Measurements from ENCODE around the gene PGK1. TPM values are rescaled to one million over a fixed set of nuclear protein-coding genes. Genes with fewer than 3 reads are reported as not detected.

The PGK1 gene
- total RNA-seq, 2 experiments from 2014 or later, result 744 to 766 TPM

DNA sequence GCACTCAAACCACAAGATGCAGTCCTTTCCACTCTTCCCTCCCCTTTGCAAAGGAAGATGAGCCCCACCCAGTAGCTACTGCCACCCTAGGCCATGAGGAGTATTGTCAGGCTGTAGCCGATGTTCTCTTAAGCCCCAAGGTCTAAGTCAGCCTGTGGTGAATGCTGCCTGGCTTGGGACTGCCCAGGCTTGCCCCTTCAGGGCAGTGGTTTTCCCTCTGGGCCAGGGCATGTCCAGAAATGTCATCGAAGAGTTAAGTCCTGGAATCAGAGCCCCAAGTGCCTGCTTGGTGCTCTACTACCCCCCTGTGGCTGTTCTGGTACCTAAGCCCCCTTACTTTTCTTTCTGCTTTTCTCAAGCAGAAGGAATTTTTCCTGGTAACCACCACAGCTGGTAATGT, 11.8 kb upstream of the PGK1 start:
- H3K9me3 Mint-ChIP-seq, result no peaks in the 10 kb centered on the region
- DNase-seq, result peak; percentile 24
- no peak overlapping the region for H3K27ac Mint-ChIP-seq
- intact Hi-C loops (cut with micrococcal nuclease), result loop anchor here (1.0 to 2.0 kb wide), 2 partner anchors 67 to 182 kb away; partner anchors contain the start of gene ATP7A
- H3K4me3 Mint-ChIP-seq, result no peak overlapping the region
- H3K36me3 Mint-ChIP-seq (ENCODE audit: low read depth), result peaks cover 1% of the 10 kb centered on the region
- H3K4me1 Mint-ChIP-seq (ENCODE audit: low read depth), result no peaks in the 10 kb centered on the region
- CTCF ChIA-PET, result interaction anchor here (0.6 kb wide), 1 partner anchor 254 kb away, joined by 3 read pairs; no protein-coding TSS in a partner anchor
- no peaks in the 10 kb centered on the region for H3K27me3 Mint-ChIP-seq (ENCODE audit: low read depth)

DNA sequence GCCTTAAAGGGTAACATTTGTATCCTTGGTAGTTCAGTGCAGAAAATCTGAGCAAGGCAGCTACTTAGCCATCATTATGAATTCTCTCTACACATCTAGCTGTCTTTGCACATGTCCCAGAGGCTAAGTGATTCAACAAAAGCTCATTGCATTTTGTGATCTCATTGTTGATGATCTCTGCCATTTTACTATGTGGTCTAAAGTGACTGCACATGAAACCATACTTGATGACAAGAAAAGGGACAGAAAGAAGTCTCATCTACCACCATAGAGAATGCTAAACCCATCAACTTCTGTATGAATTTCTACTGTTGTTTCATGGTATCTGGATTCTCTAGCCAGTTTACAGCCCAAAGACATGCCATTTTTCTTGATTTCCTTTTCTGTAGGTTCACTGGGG, 5.9 kb upstream of the PGK1 start:
- peaks cover 2% of the 10 kb centered on the region for H3K36me3 Mint-ChIP-seq (ENCODE audit: low read depth)
- H3K27me3 Mint-ChIP-seq (ENCODE audit: low read depth), result no peaks in the 10 kb centered on the region
- H3K4me3 Mint-ChIP-seq, result no peak overlapping the region
- H3K27ac Mint-ChIP-seq, result no peak overlapping the region
- H3K4me1 Mint-ChIP-seq (ENCODE audit: low read depth), result peaks cover 6% of the 10 kb centered on the region
- peaks cover 3% of the 10 kb centered on the region for H3K9me3 Mint-ChIP-seq
- CTCF ChIA-PET, result no interaction called here
- intact Hi-C loops (cut with micrococcal nuclease), result no loop called here
- no peak for DNase-seq

DNA sequence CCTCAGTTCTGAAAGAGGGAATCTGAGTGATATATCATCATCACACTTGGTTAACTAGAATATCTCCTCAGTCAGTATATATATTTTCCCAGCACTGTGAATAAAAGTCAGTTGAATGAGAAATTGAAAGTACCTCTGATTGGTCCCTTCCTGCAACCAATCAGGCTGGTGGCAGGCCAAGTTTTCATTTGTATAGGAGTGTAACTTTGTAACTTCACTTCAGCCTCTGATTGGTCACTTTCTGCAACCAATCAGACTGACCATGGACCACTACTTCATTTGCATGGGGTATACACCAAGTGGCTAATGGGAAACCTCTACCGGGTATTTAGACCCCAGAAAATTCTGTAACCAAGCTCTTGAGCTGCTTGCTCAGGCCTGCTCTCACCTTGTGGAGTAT, 2.0 kb upstream of the PGK1 start:
- intact Hi-C loops (cut with micrococcal nuclease), result loop anchor here (5.0 to 10.0 kb wide), 4 partner anchors 140 to 1163 kb away; no protein-coding TSS in a partner anchor
- DNase-seq, result no peak

DNA sequence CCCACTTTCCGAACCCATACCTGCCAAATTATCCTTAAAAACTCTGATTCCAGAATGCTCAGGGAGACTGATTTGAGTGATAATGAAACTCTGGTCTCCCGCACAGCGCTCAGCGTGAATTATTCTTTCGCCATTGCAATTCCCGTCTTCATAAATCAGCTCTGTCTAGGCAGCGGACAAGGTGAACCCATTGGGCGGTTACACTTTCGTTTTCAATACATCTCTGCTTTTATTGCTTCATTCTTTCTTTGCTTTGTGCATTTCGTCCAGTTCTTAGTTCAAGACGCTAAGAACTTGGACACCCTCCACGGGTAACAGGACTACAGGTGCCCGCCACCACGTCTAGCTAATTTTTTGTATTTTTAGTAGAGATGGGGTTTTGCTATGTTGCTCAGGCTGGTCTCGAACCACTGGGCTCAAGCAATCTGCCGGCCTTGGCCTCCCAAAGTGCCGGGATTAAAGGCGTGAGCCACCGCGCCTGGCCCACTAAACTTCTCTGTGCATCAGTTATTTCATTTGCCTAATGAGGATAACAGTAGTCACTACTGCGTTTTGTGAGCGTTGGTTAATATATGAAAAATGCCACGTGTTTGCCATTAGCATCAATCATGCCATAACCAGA, 936 bp upstream of the PGK1 start:
- peaks cover 21% of the 10 kb centered on the region for H3K4me1 Mint-ChIP-seq (ENCODE audit: low read depth)
- CTCF ChIA-PET, result no interaction called here
- intact Hi-C loops (cut with micrococcal nuclease), result loop anchor here (5.0 to 10.0 kb wide), 4 partner anchors 141 to 1162 kb away; no protein-coding TSS in a partner anchor
- peaks cover 31% of the 10 kb centered on the region for H3K36me3 Mint-ChIP-seq (ENCODE audit: low read depth)
- H3K4me3 Mint-ChIP-seq, result peak overlapping the region; percentile 95
- no peak for DNase-seq
- no peaks in the 10 kb centered on the region for H3K27me3 Mint-ChIP-seq (ENCODE audit: low read depth)
- H3K9me3 Mint-ChIP-seq, result peaks cover 4% of the 10 kb centered on the region
- H3K27ac Mint-ChIP-seq, result peak overlapping the region; percentile 84

More for the DNA sequence above, 2.0 kb upstream of the PGK1 start:
- no peak overlapping the region for H3K4me3 Mint-ChIP-seq
- H3K36me3 Mint-ChIP-seq (ENCODE audit: low read depth), result peaks cover 23% of the 10 kb centered on the region
- H3K4me1 Mint-ChIP-seq (ENCODE audit: low read depth), result peaks cover 11% of the 10 kb centered on the region
- H3K27ac Mint-ChIP-seq, result no peak overlapping the region
- no peaks in the 10 kb centered on the region for H3K27me3 Mint-ChIP-seq (ENCODE audit: low read depth)
- CTCF ChIA-PET, result interaction anchor here (0.7 to 1.1 kb wide), 2 partner anchors 28 to 37 kb away, joined by 3 read pairs; partner anchors contain the start of gene TAF9B
- peaks cover 4% of the 10 kb centered on the region for H3K9me3 Mint-ChIP-seq

DNA sequence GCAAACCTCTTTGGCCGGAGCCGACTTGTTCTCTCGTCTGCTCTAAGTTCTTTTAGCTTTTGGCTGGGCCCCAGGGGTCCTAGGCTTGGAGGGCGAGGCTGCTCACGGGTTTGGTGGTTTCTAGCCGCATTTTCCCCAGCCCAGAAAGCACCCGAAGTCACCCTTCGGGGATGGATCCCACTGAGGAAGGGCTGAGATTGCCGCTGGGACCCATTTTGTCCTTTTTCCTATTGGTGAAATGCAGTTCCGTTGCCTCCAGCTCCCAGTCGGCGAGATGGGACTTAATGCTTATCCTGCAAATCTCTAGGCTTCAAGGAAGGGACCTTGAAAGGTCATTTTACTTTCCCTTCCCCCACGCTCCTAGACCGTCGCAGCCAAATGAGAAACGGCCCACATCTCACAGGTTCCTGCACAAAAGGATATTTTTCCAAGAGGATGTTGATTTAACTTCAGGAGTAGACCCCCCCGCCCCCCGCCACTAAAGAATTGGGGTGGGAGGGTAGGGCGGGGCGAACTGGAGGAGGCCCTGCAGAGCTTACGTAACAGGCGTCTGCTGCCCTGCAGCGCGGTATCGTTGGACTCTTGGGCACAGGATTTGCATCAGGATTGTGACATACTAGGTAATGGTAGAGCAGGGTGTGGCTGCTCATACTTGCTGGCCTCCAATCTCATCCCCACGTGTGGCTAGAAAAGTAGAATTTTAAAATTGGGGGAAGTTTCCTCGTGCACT, 564 bp downstream of the PGK1 start:
- intact Hi-C loops (cut with micrococcal nuclease), result loop anchor here (1.0 to 10.0 kb wide), 14 partner anchors 35 to 1160 kb away; partner anchors contain the start of genes ATP7A, ATRX, COX7B and MAGT1
- peaks cover 35% of the 10 kb centered on the region for H3K4me1 Mint-ChIP-seq (ENCODE audit: low read depth)
- peak overlapping the region; percentile 92 for H3K27ac Mint-ChIP-seq
- peak; percentile 21 for DNase-seq
- H3K36me3 Mint-ChIP-seq (ENCODE audit: low read depth), result peaks cover 38% of the 10 kb centered on the region
- H3K4me3 Mint-ChIP-seq, result peak overlapping the region; percentile 95
- no peaks in the 10 kb centered on the region for H3K27me3 Mint-ChIP-seq (ENCODE audit: low read depth)
- CTCF ChIA-PET, result no interaction called here
- H3K9me3 Mint-ChIP-seq, result peaks cover 4% of the 10 kb centered on the region

DNA sequence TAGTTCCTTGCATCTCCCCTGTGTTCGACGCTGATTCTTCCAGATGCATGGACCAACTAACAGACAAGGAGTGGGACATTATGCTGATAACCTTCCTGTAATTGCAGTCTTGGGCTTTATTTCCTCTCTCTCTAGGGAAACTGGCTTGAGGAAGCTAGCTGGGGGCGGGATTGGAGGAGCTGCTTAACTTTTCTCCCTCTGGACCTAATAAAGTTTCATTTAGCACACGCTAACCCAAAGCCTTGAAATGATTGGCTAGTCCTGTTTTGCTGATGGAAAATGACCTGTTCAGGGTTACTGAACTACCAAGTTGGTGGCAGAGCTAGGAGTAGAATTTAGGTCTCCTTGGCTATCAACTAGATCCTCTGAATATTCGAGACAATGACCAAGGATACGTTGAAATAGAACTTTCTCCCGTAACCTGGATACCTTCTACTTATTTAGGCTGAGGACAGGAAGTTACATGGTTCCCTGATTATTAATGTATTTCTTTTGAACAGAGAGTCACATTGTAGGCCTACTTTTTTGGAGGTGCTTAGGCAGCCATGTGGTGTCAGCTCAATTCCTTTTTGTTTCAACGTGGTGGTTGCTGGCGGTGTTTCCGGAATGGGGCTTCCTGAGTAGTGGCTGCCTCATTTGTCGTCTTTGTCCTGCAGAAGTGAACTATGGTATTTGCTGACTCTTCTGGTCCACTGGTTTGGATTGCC, 2.0 kb downstream of the PGK1 start:
- H3K36me3 Mint-ChIP-seq (ENCODE audit: low read depth), result peaks cover 42% of the 10 kb centered on the region
- CTCF ChIA-PET, result no interaction called here
- peak overlapping the region; percentile 92 for H3K27ac Mint-ChIP-seq
- peaks cover 38% of the 10 kb centered on the region for H3K4me1 Mint-ChIP-seq (ENCODE audit: low read depth)
- H3K9me3 Mint-ChIP-seq, result peaks cover 4% of the 10 kb centered on the region
- peak overlapping the region; percentile 95 for H3K4me3 Mint-ChIP-seq
- intact Hi-C loops (cut with micrococcal nuclease), result loop anchor here (2.0 to 10.0 kb wide), 7 partner anchors 217 to 1159 kb away; partner anchors contain the start of gene ATRX
- peak; percentile 40 for DNase-seq
- H3K27me3 Mint-ChIP-seq (ENCODE audit: low read depth), result no peaks in the 10 kb centered on the region

DNA sequence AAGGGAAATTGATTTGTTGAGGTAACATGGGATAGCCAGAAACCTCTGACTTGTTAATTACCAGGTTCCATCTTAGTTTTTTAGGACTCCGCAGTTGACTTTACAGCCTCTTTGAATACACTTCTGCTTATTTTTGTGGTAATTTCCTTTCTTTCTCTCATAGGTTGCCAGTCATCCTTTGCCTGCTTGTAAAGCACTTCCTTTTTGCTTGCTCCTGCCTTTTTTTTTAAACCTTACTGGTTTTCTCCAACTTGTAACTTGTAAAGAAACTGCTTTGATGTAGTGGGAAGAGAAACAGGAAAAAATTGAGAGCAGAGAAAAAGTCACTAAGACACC, 2.6 kb downstream of the PGK1 start:
- CTCF ChIA-PET, result no interaction called here
- no peaks in the 10 kb centered on the region for H3K27me3 Mint-ChIP-seq (ENCODE audit: low read depth)
- peaks cover 41% of the 10 kb centered on the region for H3K4me1 Mint-ChIP-seq (ENCODE audit: low read depth)
- intact Hi-C loops (cut with micrococcal nuclease), result loop anchor here (5.0 to 10.0 kb wide), 4 partner anchors 836 to 1158 kb away; no protein-coding TSS in a partner anchor
- peak overlapping the region; percentile 92 for H3K27ac Mint-ChIP-seq
- H3K9me3 Mint-ChIP-seq, result peaks cover 4% of the 10 kb centered on the region
- H3K36me3 Mint-ChIP-seq (ENCODE audit: low read depth), result peaks cover 44% of the 10 kb centered on the region
- H3K4me3 Mint-ChIP-seq, result peak overlapping the region; percentile 95
- no peak for DNase-seq

DNA sequence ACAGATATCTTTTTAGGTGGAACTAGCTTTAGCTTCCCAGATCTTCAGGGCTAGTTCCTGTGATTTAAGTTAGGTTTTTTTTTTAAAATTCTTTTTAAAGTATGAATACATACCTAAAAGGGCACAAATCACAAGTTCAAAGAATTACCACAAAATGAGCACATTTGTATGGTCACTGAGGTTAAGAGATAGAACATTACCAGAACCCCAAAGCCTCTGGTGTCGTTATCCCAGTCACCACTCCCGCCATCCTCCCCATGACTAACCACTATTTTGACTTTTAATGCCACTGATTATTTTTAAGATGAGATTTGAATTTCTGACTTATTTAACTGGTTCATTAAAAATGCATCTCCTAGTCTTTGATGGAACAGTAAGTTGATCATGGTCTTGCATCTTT, 5.4 kb downstream of the PGK1 start:
- DNase-seq, result no peak
- CTCF ChIA-PET, result interaction anchor here (0.6 to 1.6 kb wide), 2 partner anchors 11 to 224 kb away, joined by 4 read pairs; no protein-coding TSS in a partner anchor
- H3K9me3 Mint-ChIP-seq, result no peaks in the 10 kb centered on the region
- H3K27ac Mint-ChIP-seq, result peak overlapping the region; percentile 54
- H3K4me1 Mint-ChIP-seq (ENCODE audit: low read depth), result peaks cover 52% of the 10 kb centered on the region
- no peaks in the 10 kb centered on the region for H3K27me3 Mint-ChIP-seq (ENCODE audit: low read depth)
- peaks cover 50% of the 10 kb centered on the region for H3K36me3 Mint-ChIP-seq (ENCODE audit: low read depth)
- intact Hi-C loops (cut with micrococcal nuclease), result loop anchor here (2.0 to 10.0 kb wide), 5 partner anchors 13 to 1155 kb away; no protein-coding TSS in a partner anchor
- H3K4me3 Mint-ChIP-seq, result peak overlapping the region; percentile 32

DNA sequence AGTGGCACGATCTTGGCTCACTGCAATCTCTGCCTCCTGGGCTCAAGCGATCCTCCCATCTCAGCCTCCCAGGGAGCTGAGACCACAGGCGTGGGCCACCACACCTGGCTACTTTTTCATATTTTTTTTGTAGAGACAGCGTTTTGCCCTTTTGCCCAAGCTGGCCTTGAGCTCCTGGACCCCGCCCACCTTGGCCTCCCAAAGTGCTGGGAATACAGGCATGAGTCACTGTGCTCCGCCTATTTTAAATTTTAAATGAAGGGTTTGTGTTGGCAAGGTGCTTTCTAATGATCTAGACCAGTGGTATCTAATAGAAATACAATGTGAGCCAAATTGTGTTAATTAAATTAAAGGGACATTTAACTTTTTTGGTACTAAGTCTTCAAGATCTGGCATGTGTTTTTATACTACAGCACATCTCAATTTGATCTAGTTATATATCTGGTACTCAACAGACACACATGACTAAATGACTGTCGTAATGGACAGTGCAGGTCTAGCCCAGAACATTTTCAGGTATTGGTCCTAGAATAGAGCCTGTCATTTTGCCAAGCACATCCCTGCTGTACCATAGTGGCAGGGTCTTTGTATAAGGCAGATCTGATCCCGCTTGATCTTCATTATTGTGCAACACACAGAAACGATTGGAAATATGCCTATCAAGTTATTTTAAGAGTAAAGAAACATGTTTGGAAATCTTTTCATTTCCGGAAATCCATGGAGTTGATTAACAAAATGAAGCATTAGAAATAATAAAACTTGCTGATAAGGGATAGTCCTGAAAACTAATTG, 7.3 kb downstream of the PGK1 start:
- CTCF ChIA-PET, result no interaction called here
- no peak for DNase-seq
- Mint-ChIP-seq H3K27me3 (ENCODE audit: low read depth) (no peaks in the 10 kb centered on the region), H3K36me3 (ENCODE audit: low read depth) (peaks cover 43% of the 10 kb centered on the region), H3K27ac (no peak overlapping the region), H3K4me1 (ENCODE audit: low read depth) (peaks cover 57% of the 10 kb centered on the region), H3K4me3 (no peak overlapping the region), H3K9me3 (no peaks in the 10 kb centered on the region)
- intact Hi-C loops (cut with micrococcal nuclease), result no loop called here

DNA sequence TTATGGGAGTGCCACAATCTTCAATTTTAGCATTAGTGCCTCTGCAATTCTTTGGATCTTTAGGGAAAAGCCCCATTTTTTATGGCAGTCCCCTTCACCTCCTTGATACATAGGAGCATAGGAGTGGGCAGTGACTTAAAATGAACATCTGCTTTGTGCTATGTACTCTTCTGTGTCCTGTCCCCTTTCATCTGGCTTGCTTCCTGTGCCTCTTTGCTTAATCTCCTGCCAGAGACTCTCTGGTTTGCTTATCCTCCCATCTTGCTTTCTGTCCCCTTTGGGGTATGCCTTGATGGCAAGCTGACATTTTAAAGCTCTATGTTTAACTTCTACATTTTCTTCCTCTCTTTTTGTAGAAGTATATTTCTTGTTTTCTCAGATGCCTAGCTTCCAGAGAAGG, 12.3 kb downstream of the PGK1 start:
- Mint-ChIP-seq H3K9me3 (no peaks in the 10 kb centered on the region), H3K27me3 (ENCODE audit: low read depth) (no peaks in the 10 kb centered on the region), H3K36me3 (ENCODE audit: low read depth) (peaks cover 51% of the 10 kb centered on the region), H3K27ac (peak overlapping the region; percentile 56), H3K4me1 (ENCODE audit: low read depth) (peaks cover 54% of the 10 kb centered on the region), H3K4me3 (no peak overlapping the region)
- CTCF ChIA-PET, result no interaction called here
- intact Hi-C loops (cut with micrococcal nuclease), result no loop called here
- no peak for DNase-seq

DNA sequence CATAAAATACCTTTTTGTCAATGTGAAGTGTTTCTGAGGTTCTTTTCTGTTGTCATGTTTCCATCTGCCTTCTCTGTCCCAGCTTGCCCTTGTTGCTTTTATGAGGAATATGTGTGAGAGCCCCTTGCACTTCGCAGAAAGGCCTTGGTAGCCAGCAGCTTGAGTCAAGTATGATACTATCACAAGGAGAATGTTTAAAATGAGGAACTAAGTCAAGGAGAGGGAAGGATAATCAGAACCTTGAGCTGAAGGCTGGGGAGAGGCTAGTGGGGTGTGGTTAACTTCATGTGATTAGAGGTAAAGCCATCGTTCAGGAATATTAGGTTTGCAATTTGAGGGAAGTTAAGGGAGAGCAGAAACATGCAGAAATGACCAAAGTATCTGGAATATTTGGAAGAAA, 12.7 kb downstream of the PGK1 start:
- intact Hi-C loops (cut with micrococcal nuclease), result no loop called here
- Mint-ChIP-seq H3K9me3 (no peaks in the 10 kb centered on the region), H3K4me1 (ENCODE audit: low read depth) (peaks cover 52% of the 10 kb centered on the region), H3K4me3 (no peak overlapping the region), H3K36me3 (ENCODE audit: low read depth) (peaks cover 50% of the 10 kb centered on the region), H3K27me3 (ENCODE audit: low read depth) (no peaks in the 10 kb centered on the region), H3K27ac (peak overlapping the region; percentile 56)
- CTCF ChIA-PET, result interaction anchor here (1.2 kb wide), 1 partner anchor 74 kb away, joined by 4 read pairs; no protein-coding TSS in a partner anchor
- DNase-seq, result no peak

Measured in activated naive CD4-positive, alpha-beta T cell treated with anti-CD3 and anti-CD28 coated beads for 36 hours (primary cell).